Fibroblast of skin of abdomen (primary cell): ENCODE results near the gene NUMB.

ENCODE experiments used
- DNase-seq: peaks from one replicate; pipeline ENCODE4 v3.0.0-alpha.2; 2013

NUMB gene

DNA sequence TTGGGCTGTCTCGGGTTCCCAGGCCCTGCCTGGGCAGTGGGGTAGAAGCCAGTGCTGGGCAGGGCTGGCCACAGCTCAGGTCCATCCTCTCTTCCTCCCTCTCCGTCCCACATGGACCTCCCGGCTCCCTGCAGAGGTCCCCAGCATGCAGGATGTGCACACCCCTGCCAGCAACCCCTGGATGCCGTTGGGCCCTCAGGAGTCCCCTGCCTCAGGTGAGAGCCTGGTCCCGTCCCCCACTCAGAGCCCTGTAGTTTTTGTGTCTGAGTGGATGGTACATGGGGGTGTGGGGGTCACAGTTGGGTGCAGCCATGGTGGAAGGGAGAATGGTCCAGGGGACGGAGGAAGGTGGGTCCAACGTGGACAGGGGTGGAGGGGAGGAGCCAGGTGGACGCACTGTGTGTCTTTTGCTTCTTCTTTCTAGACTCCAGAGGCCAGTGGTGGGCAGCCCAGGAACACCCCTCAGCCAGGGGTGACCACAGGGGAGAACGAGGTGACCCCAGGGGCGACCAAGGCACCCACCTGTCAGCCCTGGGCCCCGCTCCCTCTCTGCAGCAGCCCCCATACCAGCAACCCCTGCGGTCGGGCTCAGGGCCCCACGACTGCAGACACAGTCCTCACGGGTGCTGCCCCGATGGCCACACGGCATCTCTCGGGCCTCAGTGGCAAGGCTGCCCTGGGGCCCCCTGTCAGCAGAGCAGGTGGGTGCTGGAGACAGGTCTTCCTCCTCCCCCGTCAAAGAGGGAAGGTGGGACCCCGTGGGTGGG is 199.3 kb downstream of the NUMB start:
- DNase-seq: no peak

DNA sequence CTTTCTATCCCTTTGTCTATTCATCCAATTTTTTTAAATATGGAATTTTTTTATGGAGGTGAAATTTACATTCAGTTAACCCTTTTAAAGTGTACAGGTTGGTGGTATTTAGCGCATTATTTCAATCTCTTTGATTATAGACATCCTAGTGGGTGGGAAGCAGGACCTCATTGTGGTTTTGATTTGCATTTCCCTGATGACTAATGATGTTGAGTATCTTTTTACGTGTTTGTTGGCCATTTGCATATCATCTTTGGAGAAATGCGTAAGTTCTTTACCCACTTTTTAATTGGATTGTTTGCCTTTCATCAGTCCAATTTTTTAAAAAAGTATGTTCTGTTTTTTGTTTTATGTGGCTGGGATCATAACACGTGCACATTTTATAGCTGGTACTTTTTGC is 200.3 kb downstream of the NUMB start:
- DNase-seq: no peak

- no peak for DNase-seq
These were observed 202.6 kb downstream of the NUMB start for GRCh38 chr14:73255693-73256225.

DNA sequence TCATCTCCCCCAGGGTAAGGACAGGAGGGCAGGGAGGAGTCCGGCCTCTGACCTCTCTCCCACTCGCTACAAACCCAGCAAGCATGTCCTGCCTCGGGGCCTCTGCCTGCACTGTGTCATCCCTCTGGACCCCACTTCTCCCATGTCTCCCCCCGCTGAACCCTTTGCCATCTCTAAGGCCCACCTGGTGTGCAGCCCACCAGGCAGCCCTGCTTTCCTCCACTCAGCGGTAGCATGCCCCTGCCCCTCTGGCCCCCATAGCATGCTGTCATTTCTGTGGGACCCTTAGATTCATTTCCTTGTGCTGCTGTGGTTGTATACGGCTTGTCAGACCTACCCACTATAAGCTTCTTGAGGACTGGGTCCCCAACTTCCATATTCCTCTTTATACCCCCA is 203.3 kb downstream of the NUMB start:
- DNase-seq: no peak

GRCh38 chr14:73254247-73255004 is 203.9 kb downstream of the NUMB start:
- no peak for DNase-seq

- DNase-seq: no peak
These were observed 204.6 kb downstream of the NUMB start for GRCh38 chr14:73253721-73254120.

DNA sequence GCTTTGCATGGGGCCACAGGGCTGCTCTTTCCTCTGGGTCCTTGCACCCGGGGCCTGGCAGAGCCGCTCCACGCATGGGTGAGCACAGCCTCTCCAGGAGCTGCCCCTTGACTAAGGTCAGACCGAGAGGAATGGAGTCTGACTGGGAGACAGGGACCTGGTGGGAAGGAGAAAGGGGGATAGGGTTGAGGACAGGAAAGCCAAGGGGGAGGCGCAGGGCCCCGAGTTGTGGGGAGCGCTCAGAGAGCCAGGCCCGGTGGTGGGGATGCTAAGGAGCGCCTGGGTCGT is 205.1 kb downstream of the NUMB start:
- no peak for DNase-seq

DNA sequence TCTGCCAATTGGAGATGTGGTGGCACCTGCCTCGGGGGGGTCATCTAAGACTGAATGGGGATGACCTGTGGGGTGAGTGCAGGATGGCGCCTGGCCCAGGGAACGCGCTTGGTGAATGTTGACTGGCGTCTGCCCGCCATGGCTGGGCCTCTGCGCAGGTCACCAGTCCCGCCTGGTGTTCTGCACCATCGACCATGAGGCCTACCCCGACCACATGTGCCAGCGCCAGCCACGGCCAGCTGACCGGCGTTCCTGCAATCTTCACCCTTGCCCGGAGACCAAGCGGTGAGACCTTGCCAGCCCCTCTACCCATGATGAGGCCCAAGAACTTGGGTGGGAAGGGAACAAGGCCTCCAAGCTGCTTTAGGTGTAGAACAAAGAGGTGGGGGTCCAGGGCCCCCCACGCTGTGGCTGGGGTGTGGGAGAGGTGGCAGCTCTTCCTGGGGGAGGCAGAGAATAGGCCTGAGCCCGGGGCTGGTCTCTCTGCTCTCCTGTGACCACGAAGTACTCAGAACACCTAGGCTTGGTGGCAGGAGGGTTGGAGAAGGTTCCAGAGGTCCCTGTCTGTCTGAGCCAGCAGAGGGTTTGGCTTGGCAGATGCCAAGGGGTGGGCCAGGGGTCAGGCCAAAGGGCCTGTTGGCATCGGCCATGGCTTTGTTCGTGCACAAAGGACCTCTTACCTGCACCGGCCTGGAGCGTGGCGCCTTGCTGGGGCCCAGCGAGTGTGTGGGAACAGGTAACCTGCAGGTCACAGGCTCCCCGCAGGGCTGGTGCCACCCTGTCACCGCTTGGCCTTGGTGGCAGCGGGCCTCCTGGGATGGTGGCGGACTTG is 205.6 kb downstream of the NUMB start:
- DNase-seq: no peak

GRCh38 chr14:73251516-73252215 is 206.7 kb downstream of the NUMB start:
- no peak for DNase-seq

DNA sequence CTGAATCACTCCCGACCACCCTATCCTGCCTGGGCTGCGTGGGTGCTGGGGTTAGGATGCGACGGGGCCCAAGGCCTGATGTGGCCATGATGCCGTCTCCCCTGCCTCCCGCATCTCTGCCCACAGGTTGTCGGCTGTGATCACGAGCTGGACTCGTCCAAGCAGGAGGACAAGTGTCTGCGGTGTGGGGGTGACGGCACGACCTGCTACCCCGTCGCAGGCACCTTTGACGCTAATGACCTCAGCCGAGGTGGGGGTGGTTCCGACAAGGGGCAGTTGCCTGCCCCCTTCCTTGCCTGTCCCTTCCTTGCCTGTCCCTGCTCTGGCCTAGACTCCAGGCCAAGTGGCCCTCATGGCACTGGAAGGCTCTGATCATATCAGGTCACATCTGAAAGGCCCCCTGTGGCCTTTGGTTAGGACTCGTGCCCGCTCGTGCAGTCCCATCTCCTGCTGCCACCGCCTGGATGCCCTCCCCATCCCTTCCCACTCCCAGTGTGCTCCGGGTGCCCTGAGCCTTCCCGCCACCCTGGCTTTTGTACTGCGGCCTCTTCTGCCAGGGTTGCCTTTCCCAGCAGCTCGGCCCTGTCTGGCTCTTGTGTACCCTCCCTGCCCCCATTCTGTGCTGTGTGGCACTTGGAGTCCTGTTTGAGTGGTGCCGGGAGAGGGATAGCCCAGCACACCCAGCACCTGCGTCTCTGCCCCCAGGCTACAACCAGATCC is 207.4 kb downstream of the NUMB start:
- DNase-seq: no peak

DNA sequence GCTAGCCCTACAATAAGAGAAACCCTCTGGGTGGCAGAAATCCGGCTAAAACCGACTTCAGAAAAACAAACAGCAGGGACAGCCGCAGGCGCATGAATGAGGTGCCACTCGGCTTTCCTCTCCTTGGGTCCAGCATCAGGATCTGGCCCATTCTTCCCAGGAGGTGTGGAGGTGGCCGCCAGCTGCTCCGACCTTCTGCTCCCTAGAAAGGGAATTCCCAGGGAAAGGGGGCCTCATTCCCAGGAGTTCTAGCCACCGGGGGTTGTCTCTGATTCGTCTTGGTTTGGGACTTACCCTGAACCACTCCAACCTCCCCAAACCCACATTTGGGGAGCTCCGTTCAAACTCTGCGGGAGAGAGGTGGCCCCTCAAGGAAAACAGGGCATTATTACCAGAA is 208.0 kb downstream of the NUMB start:
- DNase-seq: no peak

DNA sequence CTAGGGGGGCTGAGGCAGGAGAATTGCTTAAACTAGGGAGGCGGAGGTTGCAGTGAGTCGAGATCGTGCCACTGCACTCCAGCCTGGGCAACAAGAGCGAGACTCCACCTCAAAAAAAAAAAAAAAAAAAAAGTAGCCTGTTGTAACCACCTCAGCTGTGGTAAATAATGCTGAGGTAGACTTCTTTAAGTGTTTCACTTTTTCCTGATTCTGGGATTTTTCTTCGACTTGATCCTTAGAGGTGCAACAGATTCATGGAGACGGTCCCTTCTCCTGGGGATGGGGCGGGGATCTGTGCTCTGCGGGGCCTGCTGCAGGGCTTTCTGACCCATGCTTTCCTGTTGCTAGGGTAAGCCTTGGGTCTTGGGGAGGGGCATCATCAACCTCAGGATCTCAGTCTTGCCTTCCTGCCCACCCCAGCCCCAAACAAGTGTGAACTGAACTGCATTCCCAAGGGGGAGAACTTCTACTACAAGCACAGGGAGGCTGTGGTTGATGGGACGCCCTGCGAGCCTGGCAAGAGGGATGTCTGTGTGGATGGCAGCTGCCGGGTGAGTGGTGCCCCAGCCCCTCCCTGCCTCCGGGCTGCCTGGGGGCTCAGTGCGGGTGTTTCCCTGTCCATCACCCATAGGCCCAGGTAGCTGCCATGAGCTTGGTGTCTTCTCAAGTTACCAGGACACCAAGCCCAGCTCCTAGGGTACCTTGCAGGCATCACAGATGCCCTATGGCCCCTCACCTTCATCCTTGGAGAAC is 208.6 kb downstream of the NUMB start:
- no peak for DNase-seq

- no peak for DNase-seq
These were observed 209.2 kb downstream of the NUMB start for GRCh38 chr14:73249108-73249507.

GRCh38 chr14:73248108-73248868 is 210.1 kb downstream of the NUMB start:
- no peak for DNase-seq

DNA sequence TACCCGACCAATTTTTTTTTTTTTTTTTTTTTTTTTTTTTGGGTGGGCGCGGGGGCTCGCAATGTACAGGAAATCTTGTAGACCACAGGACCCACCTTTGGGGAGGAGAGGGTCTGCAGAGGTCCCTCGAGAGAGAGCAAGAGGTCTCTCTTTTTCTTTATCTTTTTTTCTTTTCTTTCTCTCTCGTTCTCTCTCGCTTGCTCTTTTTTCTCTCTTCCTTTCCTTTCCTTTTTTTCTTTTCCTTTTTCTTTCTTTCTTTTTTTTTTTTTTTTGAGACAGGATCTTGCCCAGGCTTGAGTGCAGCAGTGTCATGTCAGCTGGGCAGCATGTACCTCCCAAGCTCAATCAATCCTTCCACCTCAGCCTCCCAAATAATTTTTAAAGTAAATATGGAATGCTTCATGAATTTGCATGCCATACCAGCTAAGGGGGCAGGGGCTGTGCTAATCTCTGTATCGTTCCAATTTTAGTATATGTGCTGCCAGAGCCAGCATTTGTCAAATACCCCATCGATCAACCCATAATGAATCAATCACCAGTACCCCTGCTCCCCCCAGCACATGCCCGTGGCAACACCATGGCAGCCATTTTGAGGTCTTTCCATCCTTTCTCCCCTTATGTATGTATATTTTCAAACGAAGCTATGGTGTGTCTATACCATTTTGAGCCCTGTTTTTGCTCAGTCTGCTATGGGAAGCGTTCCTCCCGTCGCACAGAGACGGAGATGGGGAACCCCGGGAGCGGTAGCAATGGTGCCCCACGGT is 211.8 kb downstream of the NUMB start:
- no peak for DNase-seq

- DNase-seq: peak; percentile 52
These were observed 212.6 kb downstream of the NUMB start for GRCh38 chr14:73245480-73246325.

- no peak for DNase-seq
These were observed 213.6 kb downstream of the NUMB start for GRCh38 chr14:73244541-73245290.

GRCh38 chr14:73243748-73244147 is 214.6 kb downstream of the NUMB start:
- DNase-seq: no peak
